Coronary artery (tissue), 2 donors: ENCODE measurements around the gene MYORG.
A peak's percentile ranks its signal among the peaks of the same experiment; 100 is the strongest.

ENCODE experiments used
- DNase-seq: peaks from one replicate; pipeline ENCODE4 v3.0.0-alpha.2; 2017; ENCODE audit warnings: low spot score
- H3K27ac ChIP-seq, 2 donors: fragments of 200-600 bp; sonication (generic); one replicate each; pipeline ENCODE4 v1.5.1; 2016 to 2019
- H3K4me3 ChIP-seq: fragments of 200-600 bp; sonication (generic); 2 replicates; pipeline ENCODE4 v1.5.1; 2016; ENCODE audit warnings: mild to moderate bottlenecking, moderate library complexity
- CTCF ChIP-seq: fragments of 200-600 bp; sonication (generic); IDR thresholded peaks from one replicate; pipeline ENCODE4 v1.5.1; 2019; ENCODE audit warnings: antibody characterized with exemption

Gene MYORG

GRCh38 chr9:34399729-34400128 lies 23.0 kb upstream of the MYORG start:
- no peak overlapping the region for H3K4me3 ChIP-seq
- H3K27ac ChIP-seq: no peak overlapping the region
- TF ChIP-seq CTCF: no peak
- DNase-seq: no peak

- H3K27ac ChIP-seq: no peak overlapping the region
- DNase-seq: no peak
- no peak for TF ChIP-seq CTCF
- H3K4me3 ChIP-seq: no peak overlapping the region
Observed at GRCh38 chr9:34398875-34399274, 22.2 kb upstream of the MYORG start.

- Histone ChIP-seq H3K4me3 (no peak overlapping the region), H3K27ac (no peak overlapping the region)
- no peak for TF ChIP-seq CTCF
- DNase-seq: peak; percentile 58
Observed at GRCh38 chr9:34396276-34397214, 19.8 kb upstream of the MYORG start.

- Histone ChIP-seq H3K27ac (no peak overlapping the region), H3K4me3 (no peak overlapping the region)
- no peak for TF ChIP-seq CTCF
- no peak for DNase-seq
Observed at GRCh38 chr9:34392511-34392910, 15.8 kb upstream of the MYORG start.

- Histone ChIP-seq H3K4me3 (no peak overlapping the region), H3K27ac (no peak overlapping the region)
- no peak for DNase-seq
- no peak for TF ChIP-seq CTCF
Observed at GRCh38 chr9:34387239-34387638, 10.5 kb upstream of the MYORG start.

- no peak overlapping the region for H3K4me3 ChIP-seq
- peak; percentile 53 for DNase-seq
- no peak for TF ChIP-seq CTCF
- no peak overlapping the region for H3K27ac ChIP-seq
Observed at GRCh38 chr9:34386656-34387055, 10.0 kb upstream of the MYORG start.

- no peak for TF ChIP-seq CTCF
- no peak overlapping the region for H3K27ac ChIP-seq
- DNase-seq: peak; percentile 46
- H3K4me3 ChIP-seq: no peak overlapping the region
Observed at GRCh38 chr9:34385561-34386230, 9.0 kb upstream of the MYORG start.
